ENCODE results near the gene SLC25A53.
A peak's percentile ranks its signal among the peaks of the same experiment; 100 is the strongest.

DNA sequence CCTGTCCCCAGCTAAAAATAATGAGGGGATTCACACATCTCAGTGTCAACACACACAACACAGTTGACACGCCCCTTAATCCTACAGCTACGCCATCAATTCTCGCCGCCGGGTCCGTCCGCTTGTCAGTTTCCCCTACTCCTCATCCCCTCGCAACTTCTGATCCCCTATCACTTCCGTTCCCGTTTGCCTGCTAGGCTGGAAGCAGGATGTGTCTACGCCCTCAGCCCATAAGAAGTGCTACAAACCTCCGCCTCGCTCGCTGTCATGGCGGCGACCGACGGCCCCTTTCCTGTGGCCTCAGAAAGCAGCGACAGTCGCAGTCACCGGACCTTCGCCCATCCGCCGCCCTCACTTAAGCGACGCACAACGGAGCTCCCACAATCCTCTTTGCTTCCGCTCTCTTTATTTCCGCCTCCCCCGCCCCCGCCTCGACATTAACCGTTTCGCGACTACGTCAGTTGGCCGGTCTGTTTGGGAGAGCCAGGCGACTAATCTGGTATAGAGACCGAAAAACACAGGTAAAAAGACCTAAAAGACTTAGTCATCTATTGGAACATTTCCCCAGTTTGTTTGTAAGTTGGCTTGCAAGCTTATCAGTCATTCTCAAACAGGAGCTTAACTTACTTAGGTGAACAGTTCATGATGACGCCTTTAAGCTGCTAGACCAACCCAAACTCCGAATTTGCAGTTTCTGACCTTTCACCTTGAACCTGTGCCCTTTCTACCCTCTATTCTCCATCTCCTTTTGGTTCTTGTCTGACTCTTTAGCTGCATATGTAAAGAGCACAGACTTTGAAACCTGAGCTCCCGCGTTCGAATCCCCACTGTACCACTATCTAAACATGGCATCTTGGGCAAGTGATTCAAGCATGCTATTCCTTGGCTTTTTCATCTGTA lies at the start of gene SLC25A53:
- TF ChIP-seq REST (IDR thresholded peaks at IDR 0.05; ENCODE audit: insufficient read depth in 1 of 2, low read depth in 2 of 2, low read length in 2 of 2) (0 out of 4 replicates have a peak, but pooled peaks of 1 of the 2 experiments have one; percentile 16), TAF1 (IDR thresholded peaks at IDR 0.05; ENCODE audit: borderline replicate concordance, insufficient read depth, low read length) (0 out of 2 replicates have a peak, but pooled peaks have one; percentile 17), POLR2AphosphoS5 (IDR thresholded peaks at IDR 0.05; ENCODE audit: low read depth, low read length) (peak; percentile 68; the same call in 1 of the 2 replicates), SIN3A (IDR thresholded peaks at IDR 0.05; ENCODE audit: borderline replicate concordance, insufficient read depth, low read length) (peak; percentile 57; the same call in 1 of the 2 replicates), FOXP2 (optimal IDR thresholded peaks at IDR 0.05; ENCODE audit: borderline replicate concordance, extremely low read depth, extremely low read length, insufficient read depth) (peak; percentile 21)

Measured in PFSK-1 (cell line).